ENCODE results near the gene CEP78.

DNA sequence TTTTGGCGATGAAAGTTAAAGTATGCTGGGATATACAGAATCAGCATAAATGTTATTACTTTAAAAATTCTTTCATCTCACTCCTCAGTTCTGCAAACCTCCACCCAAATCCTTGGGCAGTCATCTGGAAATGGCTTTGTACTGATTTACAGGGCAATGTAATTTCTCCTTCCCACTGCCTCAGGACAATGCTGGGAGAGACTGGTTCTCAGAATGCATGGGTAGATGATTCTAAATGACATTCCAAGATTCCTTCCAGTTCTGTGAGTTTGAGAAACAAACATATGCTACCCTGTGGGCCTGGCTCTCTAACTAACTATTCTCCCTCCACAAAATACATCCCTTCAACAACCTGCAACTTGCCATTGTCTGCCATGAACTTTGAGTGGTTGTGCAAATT, 53.6 kb downstream of the CEP78 start:
- TF ChIP-seq CTCF (conservative IDR thresholded peaks at IDR 0.05) (no peak), ZFX (IDR thresholded peaks at IDR 0.05) (no peak)

Data from C4-2B (cell line).